Prostate gland (tissue), 2 donors: ENCODE results near the gene CMSS1.

Experiments used
- POLR2AphosphoS5 ChIP-seq: sonication (generic); formaldehyde crosslinking; IDR thresholded peaks from one replicate; pipeline ENCODE4 v1.6.1; 2017; ENCODE audit warnings: antibody characterized with exemption
- TF ChIP-seq, protein P1 (sequence below), 4 experiments: fragments of 200-600 bp in 2 of 4; fragments of 450-650 bp in 2 of 4; sonication (generic) in 2 of 4; IDR thresholded peaks; 1 replicate in 3 of 4; 2 replicates in 1 of 4; pipeline ENCODE4 v1.5.1; 2016 to 2019; ENCODE audit warnings: antibody characterized with exemption in 4 of 4, mild to moderate bottlenecking in 2 of 4, moderate library complexity in 2 of 4

GRCh38 chr3:99895131-99895696 lies 77.6 kb downstream of the CMSS1 start:
- no peak for TF ChIP-seq POLR2AphosphoS5
- TF ChIP-seq, protein P1, sequence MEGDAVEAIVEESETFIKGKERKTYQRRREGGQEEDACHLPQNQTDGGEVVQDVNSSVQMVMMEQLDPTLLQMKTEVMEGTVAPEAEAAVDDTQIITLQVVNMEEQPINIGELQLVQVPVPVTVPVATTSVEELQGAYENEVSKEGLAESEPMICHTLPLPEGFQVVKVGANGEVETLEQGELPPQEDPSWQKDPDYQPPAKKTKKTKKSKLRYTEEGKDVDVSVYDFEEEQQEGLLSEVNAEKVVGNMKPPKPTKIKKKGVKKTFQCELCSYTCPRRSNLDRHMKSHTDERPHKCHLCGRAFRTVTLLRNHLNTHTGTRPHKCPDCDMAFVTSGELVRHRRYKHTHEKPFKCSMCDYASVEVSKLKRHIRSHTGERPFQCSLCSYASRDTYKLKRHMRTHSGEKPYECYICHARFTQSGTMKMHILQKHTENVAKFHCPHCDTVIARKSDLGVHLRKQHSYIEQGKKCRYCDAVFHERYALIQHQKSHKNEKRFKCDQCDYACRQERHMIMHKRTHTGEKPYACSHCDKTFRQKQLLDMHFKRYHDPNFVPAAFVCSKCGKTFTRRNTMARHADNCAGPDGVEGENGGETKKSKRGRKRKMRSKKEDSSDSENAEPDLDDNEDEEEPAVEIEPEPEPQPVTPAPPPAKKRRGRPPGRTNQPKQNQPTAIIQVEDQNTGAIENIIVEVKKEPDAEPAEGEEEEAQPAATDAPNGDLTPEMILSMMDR (IDR thresholded peaks at IDR 0.05): no peak
